HepG2 (cell line): ENCODE measurements around the gene MPST. TPM values are rescaled to one million over a fixed set of nuclear protein-coding genes. Genes with fewer than 3 reads are reported as not detected.

Experiments used
- HNRNPLL ChIP-seq: fragments of 200-400 bp; formaldehyde crosslinking; IDR thresholded peaks from 2 replicates; pipeline ENCODE4 v1.6.1; 2017; ENCODE audit warnings: mild to moderate bottlenecking, low read depth, low read length; ENCODE audit not compliant: poor library complexity, severe bottlenecking
- KDM2A ChIP-seq: sonication (generic); formaldehyde crosslinking; IDR thresholded peaks from 2 replicates; pipeline ENCODE4 v1.4.0; 2020; ENCODE audit warnings: low read depth, missing genetic modification reagents, borderline replicate concordance
- MXD3 ChIP-seq: IDR thresholded peaks from 2 replicates; pipeline ENCODE4 v1.6.1; 2016; ENCODE audit warnings: mild to moderate bottlenecking, missing biosample characterization, missing genetic modification reagents
- PITX1 ChIP-seq: sonication (generic); formaldehyde crosslinking; IDR thresholded peaks from 2 replicates; pipeline ENCODE4 v1.5.1; 2020; ENCODE audit warnings: mild to moderate bottlenecking, missing genetic modification reagents
- SOX6 ChIP-seq, 2 experiments: fragments of 450-650 bp in 1 of 2; sonication (generic) in 1 of 2; formaldehyde crosslinking in 1 of 2; IDR thresholded peaks; 2 replicates each; pipeline versions ENCODE4 v1.4.0 to v1.6.1; 2017 to 2020; ENCODE audit warnings: antibody characterized with exemption in 1 of 2, mild to moderate bottlenecking in 1 of 2, missing genetic modification reagents in 1 of 2
- SPEN ChIP-seq: sonication (generic); formaldehyde crosslinking; IDR thresholded peaks from 2 replicates; pipeline ENCODE4 v1.5.1; 2020; ENCODE audit warnings: low read depth, mild to moderate bottlenecking, missing genetic modification reagents
- ZBTB2 ChIP-seq: sonication (generic); formaldehyde crosslinking; IDR thresholded peaks from 2 replicates; pipeline ENCODE4 v1.8.0; 2022; ENCODE audit warnings: low read depth, missing genetic modification reagents
- ZFP91 ChIP-seq: sonication (generic); formaldehyde crosslinking; IDR thresholded peaks from 2 replicates; pipeline ENCODE4 v1.9.0; 2022; ENCODE audit warnings: missing genetic modification reagents, mild to moderate bottlenecking, borderline replicate concordance
- ZNF253 ChIP-seq: sonication (generic); formaldehyde crosslinking; IDR thresholded peaks from 2 replicates; pipeline ENCODE4 v1.8.0; 2022; ENCODE audit warnings: mild to moderate bottlenecking, missing genetic modification reagents, borderline replicate concordance
- ZNF318 ChIP-seq: sonication (generic); formaldehyde crosslinking; IDR thresholded peaks from 2 replicates; pipeline ENCODE4 v1.4.0; 2020; ENCODE audit warnings: mild to moderate bottlenecking, missing genetic modification reagents
- ZNF691 ChIP-seq: sonication (generic); formaldehyde crosslinking; IDR thresholded peaks from 2 replicates; pipeline ENCODE4 v1.4.0; 2020; ENCODE audit warnings: missing genetic modification reagents, low read depth, mild to moderate bottlenecking, borderline replicate concordance
- ZNF710 ChIP-seq: sonication (generic); formaldehyde crosslinking; IDR thresholded peaks from 2 replicates; pipeline ENCODE4 v1.5.0; 2020; ENCODE audit warnings: mild to moderate bottlenecking, missing genetic modification reagents, borderline replicate concordance
- polyA plus RNA-seq, 8 experiments: library from polyadenylated mRNA; depleted of rRNA in 3 of 8; stranded (reverse) in 7 of 8; unstranded in 1 of 8; fragments of >200 nt; fragmentation: Illumina TruSeq in 4 of 8; extraction: Trizol in 4 of 8; gene quantifications; 2 replicates each; pipeline versions ENCODE4 v1.2.1 to v1.2.3, GENCODE V29; 2011 to 2016; ENCODE audit warnings: low read depth in 4 of 8, missing spikeins in 1 of 8, mixed read lengths in 1 of 8; ENCODE audit not compliant: insufficient read depth in 1 of 8
- total RNA-seq, 5 experiments: library from RNA; depleted of rRNA; stranded (reverse); fragments of >200 nt; fragmentation: Illumina TruSeq; extraction: Trizol; gene quantifications; 2 replicates each; pipeline ENCODE4 v1.2.3, GENCODE V29; 2016; ENCODE audit warnings: low read depth in 1 of 5

The MPST gene
- total and polyA plus RNA-seq, 2 of the 13 experiments (the other 11 are each of a cell fraction or from before 2014, with no cell fraction given) = 133 to 141 TPM

GRCh38 chr22:36977401-36977861, 42.1 kb upstream of the MPST start (continued):
- TF ChIP-seq ZNF318 (CRISPR knock-in tag) = no peak
- TF ChIP-seq SOX6 (IDR thresholded peaks at IDR 0.05) = no peak
- 0 out of 2 replicates have a peak, but pooled peaks have one; percentile 22 for TF ChIP-seq SOX6 (CRISPR knock-in tag; IDR thresholded peaks at IDR 0.05)
- 0 out of 2 replicates have a peak, but pooled peaks have one; percentile 4 for TF ChIP-seq SPEN (CRISPR knock-in tag)
- TF ChIP-seq PITX1 = no peak
- no peak for TF ChIP-seq ZNF253 (CRISPR knock-in tag)
- TF ChIP-seq HNRNPLL = peak; percentile 46
- TF ChIP-seq ZFP91 = peak; percentile 48; the same call in 1 of the 2 replicates
- TF ChIP-seq ZNF691 = 0 out of 2 replicates have a peak, but pooled peaks have one; percentile 69
- peak; percentile 26; the same call in 1 of the 2 replicates for TF ChIP-seq MXD3 (CRISPR knock-in tag)
- TF ChIP-seq KDM2A = 0 out of 2 replicates have a peak, but pooled peaks have one; percentile 21
- no peak for TF ChIP-seq ZBTB2
- TF ChIP-seq ZNF710 (CRISPR knock-in tag) = no peak
